ENCODE data around the gene ELFN1.

The ELFN1 gene

GRCh38 chr7:1724118-1724910 is 54.2 kb downstream of the ELFN1 start:
- no peaks in the 10 kb centered on the region for H3K36me3 Mint-ChIP-seq
- H3K27me3 Mint-ChIP-seq, result peaks cover 7% of the 10 kb centered on the region
- no peaks in the 10 kb centered on the region for H3K9me3 Mint-ChIP-seq (ENCODE audit: low read depth)
- H3K4me3 Mint-ChIP-seq, result no peak overlapping the region
- H3K4me1 Mint-ChIP-seq (ENCODE audit: low read depth), result no peaks in the 10 kb centered on the region
- H3K27ac Mint-ChIP-seq, result no peak overlapping the region

- Mint-ChIP-seq H3K27me3 (peaks cover 7% of the 10 kb centered on the region), H3K4me1 (ENCODE audit: low read depth) (no peaks in the 10 kb centered on the region), H3K4me3 (no peak overlapping the region), H3K36me3 (no peaks in the 10 kb centered on the region), H3K27ac (no peak overlapping the region), H3K9me3 (ENCODE audit: low read depth) (no peaks in the 10 kb centered on the region)
These were observed 55.2 kb downstream of the ELFN1 start for GRCh38 chr7:1725199-1725690.

- Mint-ChIP-seq H3K9me3 (ENCODE audit: low read depth) (no peaks in the 10 kb centered on the region), H3K27me3 (peaks cover 7% of the 10 kb centered on the region), H3K27ac (no peak overlapping the region), H3K4me1 (ENCODE audit: low read depth) (no peaks in the 10 kb centered on the region), H3K4me3 (no peak overlapping the region), H3K36me3 (no peaks in the 10 kb centered on the region)
These were observed 55.9 kb downstream of the ELFN1 start for GRCh38 chr7:1725766-1726630.

GRCh38 chr7:1727079-1727478 is 57.0 kb downstream of the ELFN1 start:
- Mint-ChIP-seq H3K36me3 (no peaks in the 10 kb centered on the region), H3K4me3 (no peak overlapping the region), H3K9me3 (ENCODE audit: low read depth) (no peaks in the 10 kb centered on the region), H3K4me1 (ENCODE audit: low read depth) (no peaks in the 10 kb centered on the region), H3K27me3 (peaks cover 7% of the 10 kb centered on the region), H3K27ac (no peak overlapping the region)

- Mint-ChIP-seq H3K27me3 (peaks cover 7% of the 10 kb centered on the region), H3K27ac (no peak overlapping the region)
These were observed 57.9 kb downstream of the ELFN1 start for GRCh38 chr7:1727812-1728570.

GRCh38 chr7:1729183-1729582 is 59.1 kb downstream of the ELFN1 start:
- Mint-ChIP-seq H3K27me3 (peaks cover 7% of the 10 kb centered on the region), H3K9me3 (ENCODE audit: low read depth) (no peaks in the 10 kb centered on the region), H3K36me3 (no peaks in the 10 kb centered on the region), H3K27ac (no peak overlapping the region), H3K4me1 (ENCODE audit: low read depth) (no peaks in the 10 kb centered on the region), H3K4me3 (no peak overlapping the region)

More at GRCh38 chr7:1727812-1728570, 57.9 kb downstream of the ELFN1 start:
- no peaks in the 10 kb centered on the region for H3K9me3 Mint-ChIP-seq (ENCODE audit: low read depth)
- no peaks in the 10 kb centered on the region for H3K4me1 Mint-ChIP-seq (ENCODE audit: low read depth)
- H3K36me3 Mint-ChIP-seq, result no peaks in the 10 kb centered on the region
- no peak overlapping the region for H3K4me3 Mint-ChIP-seq

GRCh38 chr7:1729773-1730172 is 59.7 kb downstream of the ELFN1 start:
- H3K4me3 Mint-ChIP-seq, result no peak overlapping the region
- no peak overlapping the region for H3K27ac Mint-ChIP-seq
- H3K27me3 Mint-ChIP-seq, result peaks cover 7% of the 10 kb centered on the region

GRCh38 chr7:1732072-1732471 is 62.0 kb downstream of the ELFN1 start:
- no peak overlapping the region for H3K4me3 Mint-ChIP-seq
- H3K36me3 Mint-ChIP-seq, result no peaks in the 10 kb centered on the region
- H3K27me3 Mint-ChIP-seq, result peaks cover 1% of the 10 kb centered on the region
- H3K9me3 Mint-ChIP-seq (ENCODE audit: low read depth), result no peaks in the 10 kb centered on the region
- H3K27ac Mint-ChIP-seq, result no peak overlapping the region
- H3K4me1 Mint-ChIP-seq (ENCODE audit: low read depth), result no peaks in the 10 kb centered on the region

More at GRCh38 chr7:1729773-1730172, 59.7 kb downstream of the ELFN1 start:
- no peaks in the 10 kb centered on the region for H3K4me1 Mint-ChIP-seq (ENCODE audit: low read depth)
- H3K36me3 Mint-ChIP-seq, result no peaks in the 10 kb centered on the region
- no peaks in the 10 kb centered on the region for H3K9me3 Mint-ChIP-seq (ENCODE audit: low read depth)

GRCh38 chr7:1732645-1733044 is 62.6 kb downstream of the ELFN1 start:
- no peak overlapping the region for H3K4me3 Mint-ChIP-seq

GRCh38 chr7:1733206-1733907 is 63.3 kb downstream of the ELFN1 start:
- H3K27me3 Mint-ChIP-seq, result no peaks in the 10 kb centered on the region
- peaks cover 3% of the 10 kb centered on the region for H3K4me1 Mint-ChIP-seq (ENCODE audit: low read depth)
- no peak overlapping the region for H3K27ac Mint-ChIP-seq
- no peak overlapping the region for H3K4me3 Mint-ChIP-seq
- H3K9me3 Mint-ChIP-seq (ENCODE audit: low read depth), result no peaks in the 10 kb centered on the region
- no peaks in the 10 kb centered on the region for H3K36me3 Mint-ChIP-seq

More at GRCh38 chr7:1732645-1733044, 62.6 kb downstream of the ELFN1 start:
- H3K4me1 Mint-ChIP-seq (ENCODE audit: low read depth), result no peaks in the 10 kb centered on the region
- no peaks in the 10 kb centered on the region for H3K9me3 Mint-ChIP-seq (ENCODE audit: low read depth)
- no peaks in the 10 kb centered on the region for H3K36me3 Mint-ChIP-seq
- H3K27me3 Mint-ChIP-seq, result no peaks in the 10 kb centered on the region
- H3K27ac Mint-ChIP-seq, result no peak overlapping the region

- Mint-ChIP-seq H3K27me3 (no peaks in the 10 kb centered on the region), H3K9me3 (ENCODE audit: low read depth) (no peaks in the 10 kb centered on the region), H3K4me1 (ENCODE audit: low read depth) (peaks cover 9% of the 10 kb centered on the region), H3K4me3 (no peak overlapping the region), H3K36me3 (no peaks in the 10 kb centered on the region), H3K27ac (no peak overlapping the region)
These were observed 64.0 kb downstream of the ELFN1 start for GRCh38 chr7:1733908-1734730.

GRCh38 chr7:1735262-1735661 is 65.2 kb downstream of the ELFN1 start:
- Mint-ChIP-seq H3K27ac (no peak overlapping the region), H3K9me3 (ENCODE audit: low read depth) (no peaks in the 10 kb centered on the region), H3K36me3 (no peaks in the 10 kb centered on the region), H3K27me3 (no peaks in the 10 kb centered on the region), H3K4me3 (no peak overlapping the region), H3K4me1 (ENCODE audit: low read depth) (peaks cover 9% of the 10 kb centered on the region)

- no peaks in the 10 kb centered on the region for H3K36me3 Mint-ChIP-seq
- no peak overlapping the region for H3K4me3 Mint-ChIP-seq
- no peaks in the 10 kb centered on the region for H3K9me3 Mint-ChIP-seq (ENCODE audit: low read depth)
- no peak overlapping the region for H3K27ac Mint-ChIP-seq
- no peaks in the 10 kb centered on the region for H3K27me3 Mint-ChIP-seq
- peaks cover 9% of the 10 kb centered on the region for H3K4me1 Mint-ChIP-seq (ENCODE audit: low read depth)
These were observed 65.9 kb downstream of the ELFN1 start for GRCh38 chr7:1735806-1736483.

Measured in activated naive CD8-positive, alpha-beta T cell (primary cell).